Measurements from ENCODE around the gene IFT43. TPM values are rescaled to one million over a fixed set of nuclear protein-coding genes. Genes with fewer than 3 reads are reported as not detected.
A peak's percentile ranks its signal among the peaks of the same experiment; 100 is the strongest.

Gene IFT43
- total RNA-seq, 1 experiment from 2014 or later, result 24.2 TPM

DNA sequence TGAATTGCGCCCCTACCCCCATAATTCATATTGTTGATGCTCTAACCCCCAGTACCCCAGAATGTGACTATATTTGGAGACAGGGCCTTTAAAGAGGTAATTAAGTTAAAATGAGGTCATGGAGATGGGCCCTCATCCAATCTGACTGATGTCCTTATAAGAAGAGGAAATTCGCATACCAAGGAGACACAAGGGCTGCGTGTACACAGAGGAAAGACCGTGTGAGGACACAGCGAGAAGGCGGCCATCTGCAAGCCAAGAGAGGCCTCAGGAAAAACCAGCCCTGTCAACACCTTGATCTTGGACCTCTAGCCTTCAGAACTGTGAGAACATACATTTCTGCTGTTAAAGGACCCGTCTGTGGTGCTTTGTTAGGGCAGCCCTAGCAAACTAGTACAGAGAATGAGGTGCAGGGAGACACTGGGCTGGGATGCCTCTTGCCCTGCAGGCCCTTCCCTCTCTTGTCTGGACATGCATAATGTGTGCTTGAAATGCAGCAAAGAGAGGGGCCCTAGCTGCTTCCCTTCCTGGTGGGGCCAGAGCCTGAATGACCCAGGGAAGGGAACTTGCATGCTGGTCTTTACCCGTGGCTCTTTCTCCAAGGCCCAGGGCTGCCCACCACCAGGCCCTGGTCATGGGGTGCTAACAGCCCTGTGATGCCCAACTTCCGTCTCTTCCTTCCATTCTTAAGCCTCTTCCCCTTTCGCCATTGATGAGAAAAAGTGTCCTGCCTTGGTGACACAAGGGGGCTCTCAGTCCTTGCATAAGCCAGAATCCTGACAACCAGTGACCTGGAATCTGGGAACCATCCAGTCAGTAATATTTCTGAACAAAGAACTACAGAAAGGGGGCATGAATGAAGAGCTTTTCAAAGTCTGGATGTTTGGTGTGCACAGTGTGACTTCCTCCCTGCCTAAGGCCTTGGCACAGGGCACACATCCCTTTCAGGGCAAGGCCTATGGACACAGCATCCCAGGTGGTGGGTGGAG lies 116.1 kb downstream of the IFT43 start:
- H3K36me3 ChIP-seq (ENCODE audit: control insufficient read depth in 1 of 2, insufficient read depth in 2 of 2, low read length in 2 of 2), result no peaks in the 10 kb centered on the region
- H3K27ac ChIP-seq (ENCODE audit: low read depth, low read length), result no peak overlapping the region
- ChIA-PET RAD21 (ENCODE audit: low non-redundant PET in 1 of 2, low total read pairs in 2 of 2, uncharacterized antibody in 2 of 2, unreplicated experiment in 2 of 2) (no interaction called here), CTCF (no interaction called here), POLR2A (no interaction called here)
- H3K79me2 ChIP-seq (ENCODE audit: insufficient read depth, low read length), result no peaks in the 10 kb centered on the region
- H3K9ac ChIP-seq (ENCODE audit: low read length), result no peak overlapping the region
- ATAC-seq (no peak), DNase-seq (ENCODE audit: low read depth, low spot score) (no peak)
- TF ChIP-seq RAD21 (IDR thresholded peaks at IDR 0.05; ENCODE audit: low read depth) (peak; percentile 38; the same call in 1 of the 2 replicates), ZNF274 (IDR thresholded peaks at IDR 0.05; ENCODE audit: low read depth, low read length) (no peak), EGR1 (IDR thresholded peaks at IDR 0.05; ENCODE audit: low read depth) (no peak), EZH2 (IDR thresholded peaks at IDR 0.05) (no peak), SRF (IDR thresholded peaks at IDR 0.05; ENCODE audit: low read depth) (no peak), JUND (IDR thresholded peaks at IDR 0.05) (no peak)
- TF ChIP-seq, protein P1, sequence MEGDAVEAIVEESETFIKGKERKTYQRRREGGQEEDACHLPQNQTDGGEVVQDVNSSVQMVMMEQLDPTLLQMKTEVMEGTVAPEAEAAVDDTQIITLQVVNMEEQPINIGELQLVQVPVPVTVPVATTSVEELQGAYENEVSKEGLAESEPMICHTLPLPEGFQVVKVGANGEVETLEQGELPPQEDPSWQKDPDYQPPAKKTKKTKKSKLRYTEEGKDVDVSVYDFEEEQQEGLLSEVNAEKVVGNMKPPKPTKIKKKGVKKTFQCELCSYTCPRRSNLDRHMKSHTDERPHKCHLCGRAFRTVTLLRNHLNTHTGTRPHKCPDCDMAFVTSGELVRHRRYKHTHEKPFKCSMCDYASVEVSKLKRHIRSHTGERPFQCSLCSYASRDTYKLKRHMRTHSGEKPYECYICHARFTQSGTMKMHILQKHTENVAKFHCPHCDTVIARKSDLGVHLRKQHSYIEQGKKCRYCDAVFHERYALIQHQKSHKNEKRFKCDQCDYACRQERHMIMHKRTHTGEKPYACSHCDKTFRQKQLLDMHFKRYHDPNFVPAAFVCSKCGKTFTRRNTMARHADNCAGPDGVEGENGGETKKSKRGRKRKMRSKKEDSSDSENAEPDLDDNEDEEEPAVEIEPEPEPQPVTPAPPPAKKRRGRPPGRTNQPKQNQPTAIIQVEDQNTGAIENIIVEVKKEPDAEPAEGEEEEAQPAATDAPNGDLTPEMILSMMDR (IDR thresholded peaks at IDR 0.05 in 2 of 3, conservative IDR thresholded peaks at IDR 0.05 in 1 of 3; ENCODE audit: borderline replicate concordance in 1 of 3, insufficient read depth in 1 of 3, low read depth in 2 of 3, low read length in 2 of 3), result 0 out of 6 replicates have a peak, but pooled peaks of 1 of the 3 experiments have one; percentile 7
- TF ChIP-seq, protein P2, sequence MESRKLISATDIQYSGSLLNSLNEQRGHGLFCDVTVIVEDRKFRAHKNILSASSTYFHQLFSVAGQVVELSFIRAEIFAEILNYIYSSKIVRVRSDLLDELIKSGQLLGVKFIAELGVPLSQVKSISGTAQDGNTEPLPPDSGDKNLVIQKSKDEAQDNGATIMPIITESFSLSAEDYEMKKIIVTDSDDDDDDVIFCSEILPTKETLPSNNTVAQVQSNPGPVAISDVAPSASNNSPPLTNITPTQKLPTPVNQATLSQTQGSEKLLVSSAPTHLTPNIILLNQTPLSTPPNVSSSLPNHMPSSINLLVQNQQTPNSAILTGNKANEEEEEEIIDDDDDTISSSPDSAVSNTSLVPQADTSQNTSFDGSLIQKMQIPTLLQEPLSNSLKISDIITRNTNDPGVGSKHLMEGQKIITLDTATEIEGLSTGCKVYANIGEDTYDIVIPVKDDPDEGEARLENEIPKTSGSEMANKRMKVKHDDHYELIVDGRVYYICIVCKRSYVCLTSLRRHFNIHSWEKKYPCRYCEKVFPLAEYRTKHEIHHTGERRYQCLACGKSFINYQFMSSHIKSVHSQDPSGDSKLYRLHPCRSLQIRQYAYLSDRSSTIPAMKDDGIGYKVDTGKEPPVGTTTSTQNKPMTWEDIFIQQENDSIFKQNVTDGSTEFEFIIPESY (IDR thresholded peaks at IDR 0.05; ENCODE audit: extremely low read depth, insufficient replicate concordance, low read length), result no peak
- no peaks in the 10 kb centered on the region for H3K9me2 ChIP-seq (ENCODE audit: insufficient read depth)
- intact Hi-C loops (cut with micrococcal nuclease), result no loop called here
- no peaks in the 10 kb centered on the region for H3K9me3 ChIP-seq (ENCODE audit: control insufficient read depth in 1 of 2, insufficient read depth in 1 of 2, low read depth in 1 of 2, low read length in 2 of 2)
- 0 out of 2 replicates have a peak, but pooled peaks cover 8% of the 10 kb centered on the region for H3K27me3 ChIP-seq (ENCODE audit: insufficient read depth, low read length)
- H2AFZ ChIP-seq (ENCODE audit: low read depth, low read length, poor library complexity, severe bottlenecking), result no peak overlapping the region
- BruUV-seq (replicated peaks), result no TSS peak
- H3K4me2 ChIP-seq (ENCODE audit: low read length), result no peak overlapping the region
- no peak overlapping the region for H3K4me3 ChIP-seq (replicated peaks in 1 of 2; ENCODE audit: low read depth in 1 of 2, low read length in 2 of 2)
- H3K4me1 ChIP-seq (ENCODE audit: control insufficient read depth in 1 of 2, insufficient read depth in 2 of 2, low read length in 2 of 2), result no peaks in the 10 kb centered on the region
- H4K20me1 ChIP-seq (ENCODE audit: insufficient read depth), result no peaks in the 10 kb centered on the region

All from HCT116 (cell line).